NCI-H524 (cell line): ENCODE results near the gene RPL36A.
A peak's percentile ranks its signal among the peaks of the same experiment; 100 is the strongest.

Source experiments
- DNase-seq, 2 experiments: peaks; one replicate each; lab custom pipeline; 2025; lab: John Stamatoyannopoulos, UW

RPL36A gene

GRCh38 chrX:101390664-101391525, at the start of gene RPL36A:
RPL36A (plus strand) TSS chrX:101391011; CDS start chrX:101391044, 33 bp downstream.
- peak; percentile 93 to 97 for DNase-seq

GRCh38 chrX:101347859-101348451, 42.9 kb upstream of the RPL36A start:
- DNase-seq, result peak in 1 of 2 experiments; percentile 25

GRCh38 chrX:101348452-101349192, 42.2 kb upstream of the RPL36A start, which contains the start of gene TIMM8A:
TIMM8A (minus strand) TSS chrX:101348742; CDS start chrX:101348664, 78 bp downstream.
- DNase-seq, result peak; percentile 72 to 76

GRCh38 chrX:101349193-101349562, 41.6 kb upstream of the RPL36A start:
- DNase-seq, result no peak

- DNase-seq, result peak in 1 of 2 experiments; percentile 20
Observed at GRCh38 chrX:101357166-101357795, 33.5 kb upstream of the RPL36A start.

- no peak for DNase-seq
Observed at GRCh38 chrX:101359966-101360365, 30.8 kb upstream of the RPL36A start.

- no peak for DNase-seq
Observed at GRCh38 chrX:101360390-101360789, 30.4 kb upstream of the RPL36A start.

GRCh38 chrX:101362116-101362515, 28.7 kb upstream of the RPL36A start:
- no peak for DNase-seq

- no peak for DNase-seq
Observed at GRCh38 chrX:101362757-101363156, 28.1 kb upstream of the RPL36A start.

- DNase-seq, result no peak
Observed at GRCh38 chrX:101365301-101365795, 25.5 kb upstream of the RPL36A start.

GRCh38 chrX:101368800-101369199, 22.0 kb upstream of the RPL36A start:
- DNase-seq, result no peak

- DNase-seq, result no peak
Observed at GRCh38 chrX:101369687-101370086, 21.1 kb upstream of the RPL36A start.

GRCh38 chrX:101370888-101371504, 19.8 kb upstream of the RPL36A start:
- DNase-seq, result no peak

- DNase-seq, result no peak
Observed at GRCh38 chrX:101377547-101377946, 13.3 kb upstream of the RPL36A start.

GRCh38 chrX:101383679-101384205, 7.1 kb upstream of the RPL36A start:
- peak in 1 of 2 experiments; percentile 31 for DNase-seq

- no peak for DNase-seq
Observed at GRCh38 chrX:101385026-101385684, 5.7 kb upstream of the RPL36A start.

GRCh38 chrX:101385795-101386541, 4.8 kb upstream of the RPL36A start, which contains the start of gene BTK:
BTK (minus strand) TSS chrX:101386191; CDS start chrX:101375284, 10,907 bp downstream.
- no peak for DNase-seq

- no peak for DNase-seq
Observed at GRCh38 chrX:101386542-101386885, 4.3 kb upstream of the RPL36A start.

- no peak for DNase-seq
Observed at GRCh38 chrX:101388604-101389003, 2.2 kb upstream of the RPL36A start.

- DNase-seq, result no peak
Observed at GRCh38 chrX:101391831-101392230, 1.0 kb downstream of the RPL36A start.
